ENCODE measurements around the gene PCSK5. TPM values are rescaled to one million over a fixed set of nuclear protein-coding genes. Genes with fewer than 3 reads are reported as not detected.
"Not testable (repeated sequence)": the region's sequence is repeated elsewhere in the genome, so short reads cannot be mapped to it uniquely, and the experiment has no call there.

The PCSK5 gene
- total RNA-seq, 2 donors from 2014 or later: 41.2 to 63.7 TPM

- no peaks in the 10 kb centered on the region for H3K9me3 ChIP-seq
- H3K36me3 ChIP-seq: no peaks in the 10 kb centered on the region
- H3K27ac ChIP-seq: peak overlapping the region; percentile 92 to 93
- H3K4me1 ChIP-seq (ENCODE audit: control insufficient read depth in 1 of 2, low read depth in 2 of 2): peaks cover 4 to 47% of the 10 kb centered on the region in 2 donors
- H3K4me3 ChIP-seq: peak overlapping the region; percentile 92
- H3K27me3 ChIP-seq (replicated peaks; ENCODE audit: insufficient read depth): no peaks in the 10 kb centered on the region
- ATAC-seq (ENCODE audit: insufficient number of reproducible peaks, low FRiP score, low read depth) (no peak), DNase-seq (ENCODE audit: low spot score) (no peak)
- TF ChIP-seq CTCF (IDR thresholded peaks at IDR 0.05): no peak
These were observed 2.6 kb downstream of the PCSK5 start for GRCh38 chr9:75893106-75893505.

- no peaks in the 10 kb centered on the region for H3K36me3 ChIP-seq
- H3K4me3 ChIP-seq: no peak overlapping the region
- H3K9me3 ChIP-seq: no peaks in the 10 kb centered on the region
- no peak overlapping the region for H3K27ac ChIP-seq
- DNase-seq (ENCODE audit: low spot score) (no peak), ATAC-seq (ENCODE audit: insufficient number of reproducible peaks, low FRiP score, low read depth) (no peak)
- H3K27me3 ChIP-seq (replicated peaks; ENCODE audit: insufficient read depth): no peaks in the 10 kb centered on the region
- TF ChIP-seq CTCF (IDR thresholded peaks at IDR 0.05): no peak
- H3K4me1 ChIP-seq (ENCODE audit: control insufficient read depth in 1 of 2, low read depth in 2 of 2): peaks cover 0 to 39% of the 10 kb centered on the region in 2 donors
These were observed 4.1 kb downstream of the PCSK5 start for GRCh38 chr9:75894566-75894965.

GRCh38 chr9:75895112-75895511 is 4.6 kb downstream of the PCSK5 start:
- no peak overlapping the region for H3K4me3 ChIP-seq
- peaks cover 0 to 38% of the 10 kb centered on the region in 2 donors for H3K4me1 ChIP-seq (ENCODE audit: control insufficient read depth in 1 of 2, low read depth in 2 of 2)
- ATAC-seq (ENCODE audit: insufficient number of reproducible peaks, low FRiP score, low read depth) (no peak), DNase-seq (ENCODE audit: low spot score) (no peak)
- H3K36me3 ChIP-seq: no peaks in the 10 kb centered on the region
- no peak for TF ChIP-seq CTCF (IDR thresholded peaks at IDR 0.05)
- no peaks in the 10 kb centered on the region for H3K9me3 ChIP-seq
- H3K27me3 ChIP-seq (replicated peaks; ENCODE audit: insufficient read depth): no peaks in the 10 kb centered on the region
- no peak overlapping the region for H3K27ac ChIP-seq

- H3K4me3 ChIP-seq: no peak overlapping the region
- H3K9me3 ChIP-seq: no peaks in the 10 kb centered on the region
- H3K27me3 ChIP-seq (replicated peaks; ENCODE audit: insufficient read depth): no peaks in the 10 kb centered on the region
- no peak for DNase-seq (ENCODE audit: low spot score)
- no peak overlapping the region for H3K27ac ChIP-seq
- no peak for ATAC-seq (ENCODE audit: insufficient number of reproducible peaks, low FRiP score, low read depth)
- H3K4me1 ChIP-seq (ENCODE audit: control insufficient read depth in 1 of 2, low read depth in 2 of 2): peaks cover 0 to 38% of the 10 kb centered on the region in 2 donors
- no peak for TF ChIP-seq CTCF (IDR thresholded peaks at IDR 0.05)
- H3K36me3 ChIP-seq: no peaks in the 10 kb centered on the region
These were observed 5.7 kb downstream of the PCSK5 start for GRCh38 chr9:75896193-75896592.

- H3K4me3 ChIP-seq; H3K27ac ChIP-seq; H3K27me3 ChIP-seq (replicated peaks; ENCODE audit: insufficient read depth); H3K36me3 ChIP-seq; H3K9me3 ChIP-seq; ATAC-seq (ENCODE audit: insufficient number of reproducible peaks, low FRiP score, low read depth); DNase-seq (ENCODE audit: low spot score): not testable (repeated sequence)
- H3K4me1 ChIP-seq (ENCODE audit: control insufficient read depth in 1 of 2, low read depth in 2 of 2): peaks cover 0 to 23% of the 10 kb centered on the region in 2 donors
These were observed 10.5 kb downstream of the PCSK5 start for GRCh38 chr9:75900893-75901524.

All from thoracic aorta (tissue), 2 donors.